Measurements from ENCODE around the gene UBE2V1. TPM values are rescaled to one million over a fixed set of nuclear protein-coding genes. Genes with fewer than 3 reads are reported as not detected.

UBE2V1 gene
- total and polyA plus RNA-seq, 2 of the 13 experiments (the other 11 are each of a cell fraction or from before 2014, with no cell fraction given), result 81.3 to 132 TPM

DNA sequence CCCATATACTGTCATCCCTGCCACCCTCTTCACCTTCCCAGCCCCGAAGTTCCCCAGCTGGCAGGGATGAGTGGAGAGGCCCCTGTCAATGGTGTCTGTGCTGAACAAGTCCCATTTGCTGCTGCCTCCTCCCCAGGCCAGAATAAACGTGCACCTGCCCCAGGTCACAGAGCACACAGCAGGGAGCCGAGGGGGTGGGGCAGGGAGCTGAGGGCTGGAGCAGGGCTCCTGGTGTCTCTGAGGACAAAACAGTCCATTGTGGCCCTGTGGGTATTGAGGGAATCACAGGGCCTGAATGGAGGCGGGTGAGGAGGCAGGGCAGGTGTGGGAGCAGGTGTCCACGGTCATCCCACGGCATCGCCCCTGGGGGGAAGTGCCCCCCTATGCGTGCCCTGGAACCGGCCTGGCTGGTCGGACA lies 74.4 kb downstream of the UBE2V1 start (continued):
- TF ChIP-seq, protein P1, sequence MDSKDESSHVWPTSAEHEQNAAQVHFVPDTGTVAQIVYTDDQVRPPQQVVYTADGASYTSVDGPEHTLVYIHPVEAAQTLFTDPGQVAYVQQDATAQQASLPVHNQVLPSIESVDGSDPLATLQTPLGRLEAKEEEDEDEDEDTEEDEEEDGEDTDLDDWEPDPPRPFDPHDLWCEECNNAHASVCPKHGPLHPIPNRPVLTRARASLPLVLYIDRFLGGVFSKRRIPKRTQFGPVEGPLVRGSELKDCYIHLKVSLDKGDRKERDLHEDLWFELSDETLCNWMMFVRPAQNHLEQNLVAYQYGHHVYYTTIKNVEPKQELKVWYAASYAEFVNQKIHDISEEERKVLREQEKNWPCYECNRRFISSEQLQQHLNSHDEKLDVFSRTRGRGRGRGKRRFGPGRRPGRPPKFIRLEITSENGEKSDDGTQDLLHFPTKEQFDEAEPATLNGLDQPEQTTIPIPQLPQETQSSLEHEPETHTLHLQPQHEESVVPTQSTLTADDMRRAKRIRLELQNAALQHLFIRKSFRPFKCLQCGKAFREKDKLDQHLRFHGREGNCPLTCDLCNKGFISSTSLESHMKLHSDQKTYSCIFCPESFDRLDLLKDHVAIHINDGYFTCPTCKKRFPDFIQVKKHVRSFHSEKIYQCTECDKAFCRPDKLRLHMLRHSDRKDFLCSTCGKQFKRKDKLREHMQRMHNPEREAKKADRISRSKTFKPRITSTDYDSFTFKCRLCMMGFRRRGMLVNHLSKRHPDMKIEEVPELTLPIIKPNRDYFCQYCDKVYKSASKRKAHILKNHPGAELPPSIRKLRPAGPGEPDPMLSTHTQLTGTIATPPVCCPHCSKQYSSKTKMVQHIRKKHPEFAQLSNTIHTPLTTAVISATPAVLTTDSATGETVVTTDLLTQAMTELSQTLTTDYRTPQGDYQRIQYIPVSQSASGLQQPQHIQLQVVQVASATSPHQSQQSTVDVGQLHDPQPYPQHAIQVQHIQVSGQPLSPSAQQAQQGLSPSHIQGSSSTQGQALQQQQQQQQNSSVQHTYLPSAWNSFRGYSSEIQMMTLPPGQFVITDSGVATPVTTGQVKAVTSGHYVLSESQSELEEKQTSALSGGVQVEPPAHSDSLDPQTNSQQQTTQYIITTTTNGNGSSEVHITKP (CRISPR knock-in tag; IDR thresholded peaks at IDR 0.05; ENCODE audit: low read depth), result 0 out of 2 replicates have a peak, but pooled peaks have one; percentile 24
- 0 out of 2 replicates have a peak, but pooled peaks have one; percentile 42 for TF ChIP-seq PPARG (CRISPR knock-in tag; conservative IDR thresholded peaks at IDR 0.05)
- TF ChIP-seq WIZ (CRISPR knock-in tag; IDR thresholded peaks at IDR 0.05), result no peak
- TF ChIP-seq, protein P2, sequence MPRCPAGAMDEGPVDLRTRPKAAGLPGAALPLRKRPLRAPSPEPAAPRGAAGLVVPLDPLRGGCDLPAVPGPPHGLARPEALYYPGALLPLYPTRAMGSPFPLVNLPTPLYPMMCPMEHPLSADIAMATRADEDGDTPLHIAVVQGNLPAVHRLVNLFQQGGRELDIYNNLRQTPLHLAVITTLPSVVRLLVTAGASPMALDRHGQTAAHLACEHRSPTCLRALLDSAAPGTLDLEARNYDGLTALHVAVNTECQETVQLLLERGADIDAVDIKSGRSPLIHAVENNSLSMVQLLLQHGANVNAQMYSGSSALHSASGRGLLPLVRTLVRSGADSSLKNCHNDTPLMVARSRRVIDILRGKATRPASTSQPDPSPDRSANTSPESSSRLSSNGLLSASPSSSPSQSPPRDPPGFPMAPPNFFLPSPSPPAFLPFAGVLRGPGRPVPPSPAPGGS (CRISPR knock-in tag; IDR thresholded peaks at IDR 0.05), result no peak
- peak; percentile 83 for TF ChIP-seq XRCC5 (optimal IDR thresholded peaks at IDR 0.05; ENCODE audit: low read length)
- TF ChIP-seq, protein P3, sequence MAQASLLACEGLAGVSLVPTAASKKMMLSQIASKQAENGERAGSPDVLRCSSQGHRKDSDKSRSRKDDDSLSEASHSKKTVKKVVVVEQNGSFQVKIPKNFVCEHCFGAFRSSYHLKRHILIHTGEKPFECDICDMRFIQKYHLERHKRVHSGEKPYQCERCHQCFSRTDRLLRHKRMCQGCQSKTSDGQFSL (CRISPR knock-in tag; IDR thresholded peaks at IDR 0.05), result no peak
- peak; percentile 51; the same call in 1 of the 2 replicates for TF ChIP-seq SRY (CRISPR knock-in tag; IDR thresholded peaks at IDR 0.05)
- TF ChIP-seq TOE1 (CRISPR knock-in tag; IDR thresholded peaks at IDR 0.05), result no peak
- no peak for TF ChIP-seq ZNF468 (CRISPR knock-in tag; IDR thresholded peaks at IDR 0.05)
- no peak for TF ChIP-seq ZNF572 (CRISPR knock-in tag; IDR thresholded peaks at IDR 0.05)
- TF ChIP-seq SCMH1 (CRISPR knock-in tag; IDR thresholded peaks at IDR 0.05; ENCODE audit: borderline replicate concordance), result no peak
- TF ChIP-seq, protein P4, sequence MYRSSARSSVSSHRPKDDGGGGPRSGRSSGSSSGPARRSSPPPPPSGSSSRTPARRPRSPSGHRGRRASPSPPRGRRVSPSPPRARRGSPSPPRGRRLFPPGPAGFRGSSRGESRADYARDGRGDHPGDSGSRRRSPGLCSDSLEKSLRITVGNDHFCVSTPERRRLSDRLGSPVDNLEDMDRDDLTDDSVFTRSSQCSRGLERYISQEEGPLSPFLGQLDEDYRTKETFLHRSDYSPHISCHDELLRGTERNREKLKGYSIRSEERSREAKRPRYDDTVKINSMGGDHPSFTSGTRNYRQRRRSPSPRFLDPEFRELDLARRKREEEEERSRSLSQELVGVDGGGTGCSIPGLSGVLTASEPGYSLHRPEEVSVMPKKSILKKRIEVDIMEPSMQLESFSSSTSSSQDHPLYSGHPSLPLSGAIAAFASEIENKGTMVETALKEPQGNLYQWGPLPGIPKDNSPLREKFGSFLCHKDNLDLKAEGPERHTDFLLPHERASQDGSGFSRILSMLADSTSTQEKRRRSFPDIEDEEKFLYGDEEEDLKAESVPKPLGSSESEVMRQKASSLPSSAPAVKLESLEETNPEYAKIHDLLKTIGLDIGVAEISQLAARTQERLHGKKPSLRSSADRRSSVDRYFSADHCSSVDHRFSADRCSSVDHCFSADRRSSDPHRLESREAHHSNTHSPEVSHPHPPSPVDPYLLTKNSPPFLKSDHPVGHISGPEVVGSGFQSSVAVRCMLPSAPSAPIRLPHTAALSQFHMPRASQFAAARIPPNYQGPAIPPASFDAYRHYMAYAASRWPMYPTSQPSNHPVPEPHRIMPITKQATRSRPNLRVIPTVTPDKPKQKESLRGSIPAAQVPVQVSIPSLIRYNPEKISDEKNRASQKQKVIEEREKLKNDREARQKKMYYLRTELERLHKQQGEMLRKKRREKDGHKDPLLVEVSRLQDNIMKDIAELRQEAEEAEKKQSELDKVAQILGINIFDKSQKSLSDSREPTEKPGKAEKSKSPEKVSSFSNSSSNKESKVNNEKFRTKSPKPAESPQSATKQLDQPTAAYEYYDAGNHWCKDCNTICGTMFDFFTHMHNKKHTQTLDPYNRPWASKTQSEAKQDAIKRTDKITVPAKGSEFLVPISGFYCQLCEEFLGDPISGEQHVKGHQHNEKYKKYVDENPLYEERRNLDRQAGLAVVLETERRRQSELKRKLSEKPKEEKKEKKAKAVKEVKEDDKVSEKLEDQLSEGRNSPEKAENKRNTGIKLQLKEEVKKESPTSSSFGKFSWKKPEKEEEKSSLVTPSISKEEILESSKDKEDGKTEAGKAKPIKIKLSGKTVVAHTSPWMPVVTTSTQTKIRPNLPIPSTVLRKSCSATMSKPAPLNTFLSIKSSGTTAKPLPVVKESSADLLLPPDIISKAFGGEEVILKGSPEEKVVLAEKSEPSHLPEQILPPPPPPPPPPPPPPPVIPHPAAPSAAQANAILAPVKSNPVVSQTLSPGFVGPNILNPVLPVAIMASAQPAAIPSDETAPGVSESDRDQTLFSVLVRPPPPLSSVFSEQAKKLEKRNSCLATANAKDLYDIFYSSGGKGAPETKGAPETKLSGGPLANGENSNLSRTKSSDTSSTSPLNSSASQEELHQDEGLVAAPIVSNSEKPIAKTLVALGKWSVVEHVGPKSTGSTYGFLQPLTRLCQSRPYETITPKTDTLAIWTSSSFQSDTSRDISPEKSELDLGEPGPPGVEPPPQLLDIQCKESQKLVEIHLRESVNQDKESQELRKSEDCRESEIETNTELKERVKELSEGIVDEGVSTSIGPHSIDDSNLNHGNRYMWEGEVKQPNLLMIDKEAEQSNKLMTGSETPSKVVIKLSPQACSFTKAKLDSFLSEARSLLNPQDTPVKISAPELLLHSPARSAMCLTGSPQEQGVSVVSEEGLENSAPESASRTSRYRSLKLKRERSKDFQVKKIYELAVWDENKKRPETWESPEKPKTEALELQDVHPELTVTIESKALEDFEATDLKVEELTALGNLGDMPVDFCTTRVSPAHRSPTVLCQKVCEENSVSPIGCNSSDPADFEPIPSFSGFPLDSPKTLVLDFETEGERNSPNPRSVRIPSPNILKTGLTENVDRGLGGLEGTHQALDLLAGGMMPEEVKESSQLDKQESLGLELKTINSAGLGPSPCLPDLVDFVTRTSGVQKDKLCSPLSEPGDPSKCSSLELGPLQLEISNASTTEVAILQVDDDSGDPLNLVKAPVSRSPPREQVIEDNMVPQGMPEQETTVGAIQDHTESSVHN (CRISPR knock-in tag; IDR thresholded peaks at IDR 0.05), result no peak
- 0 out of 2 replicates have a peak, but pooled peaks have one; percentile 13 for TF ChIP-seq FOXK1 (CRISPR knock-in tag; IDR thresholded peaks at IDR 0.05; ENCODE audit: borderline replicate concordance, low read depth)
- peak; percentile 18; the same call in 1 of the 2 replicates for TF ChIP-seq ARNTL (CRISPR knock-in tag; IDR thresholded peaks at IDR 0.05)
